ENCODE data around the gene KCNJ5. TPM values are rescaled to one million over a fixed set of nuclear protein-coding genes. Genes with fewer than 3 reads are reported as not detected.

The KCNJ5 gene
- total RNA-seq, 1 experiment from 2014 or later, result 0.11 TPM

DNA sequence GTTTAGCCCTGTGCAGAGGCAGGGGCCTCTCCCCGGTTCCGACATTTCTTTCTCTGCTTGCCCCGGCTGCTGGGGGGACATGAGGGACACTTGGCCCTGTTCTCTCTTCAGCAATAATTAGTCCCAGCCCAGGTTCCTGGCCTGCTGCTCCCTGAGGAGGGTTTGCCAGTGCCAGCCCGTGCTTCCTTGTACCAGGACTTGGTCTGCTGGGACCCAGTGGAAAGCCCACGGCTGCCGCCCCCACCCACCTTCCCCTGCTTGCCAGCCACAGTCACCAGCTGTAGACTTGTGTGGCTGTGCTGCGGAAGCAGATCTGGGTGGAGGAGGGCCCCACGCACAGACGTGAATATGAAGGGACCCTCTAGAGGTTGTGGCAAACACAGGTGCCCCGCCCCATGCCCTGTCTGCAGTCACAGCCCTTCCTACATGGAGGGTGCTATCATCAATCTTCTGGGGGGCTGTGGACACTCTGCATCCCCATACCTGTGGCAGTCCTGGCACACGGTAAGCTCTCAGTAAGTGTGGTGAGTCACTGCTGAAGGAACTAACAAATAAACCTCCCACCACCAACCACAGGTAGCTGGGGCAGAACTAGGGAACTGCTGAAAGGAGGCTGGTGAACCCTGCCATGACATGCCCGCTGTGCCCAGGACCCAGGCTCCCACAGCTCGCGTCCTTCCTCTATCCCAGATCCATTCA, 50.6 kb downstream of the KCNJ5 start:
- H4K8ac ChIP-seq (replicated peaks; ENCODE audit: insufficient read length, low read depth, low read length), result no peak overlapping the region
- H4K5ac ChIP-seq (ENCODE audit: insufficient read length, low read depth, low read length), result no peak overlapping the region
- H3K9ac ChIP-seq (ENCODE audit: extremely low read depth, insufficient read length, low read length), result no peak overlapping the region
- no peaks in the 10 kb centered on the region for H3K23me2 ChIP-seq (ENCODE audit: insufficient read length, low read depth, low read length, poor library complexity, severe bottlenecking)
- H3K79me1 ChIP-seq (ENCODE audit: insufficient read depth, low read depth, low read length, poor library complexity, severe bottlenecking), result no peaks in the 10 kb centered on the region
- no peak overlapping the region for H4K91ac ChIP-seq (ENCODE audit: insufficient read length, low read depth, low read length)
- H3K14ac ChIP-seq (ENCODE audit: insufficient read depth, low read length), result no peak overlapping the region; the same call in 1 of the 2 replicates
- H3K4me1 ChIP-seq (ENCODE audit: insufficient read depth, low read length), result no peaks in the 10 kb centered on the region; the same call in 1 of the 2 replicates
- no peaks in the 10 kb centered on the region for H4K20me1 ChIP-seq (ENCODE audit: control insufficient read depth, insufficient read depth, insufficient read length)
- H3K79me2 ChIP-seq (ENCODE audit: insufficient read depth, low read length), result no peaks in the 10 kb centered on the region
- TF ChIP-seq, protein P1, sequence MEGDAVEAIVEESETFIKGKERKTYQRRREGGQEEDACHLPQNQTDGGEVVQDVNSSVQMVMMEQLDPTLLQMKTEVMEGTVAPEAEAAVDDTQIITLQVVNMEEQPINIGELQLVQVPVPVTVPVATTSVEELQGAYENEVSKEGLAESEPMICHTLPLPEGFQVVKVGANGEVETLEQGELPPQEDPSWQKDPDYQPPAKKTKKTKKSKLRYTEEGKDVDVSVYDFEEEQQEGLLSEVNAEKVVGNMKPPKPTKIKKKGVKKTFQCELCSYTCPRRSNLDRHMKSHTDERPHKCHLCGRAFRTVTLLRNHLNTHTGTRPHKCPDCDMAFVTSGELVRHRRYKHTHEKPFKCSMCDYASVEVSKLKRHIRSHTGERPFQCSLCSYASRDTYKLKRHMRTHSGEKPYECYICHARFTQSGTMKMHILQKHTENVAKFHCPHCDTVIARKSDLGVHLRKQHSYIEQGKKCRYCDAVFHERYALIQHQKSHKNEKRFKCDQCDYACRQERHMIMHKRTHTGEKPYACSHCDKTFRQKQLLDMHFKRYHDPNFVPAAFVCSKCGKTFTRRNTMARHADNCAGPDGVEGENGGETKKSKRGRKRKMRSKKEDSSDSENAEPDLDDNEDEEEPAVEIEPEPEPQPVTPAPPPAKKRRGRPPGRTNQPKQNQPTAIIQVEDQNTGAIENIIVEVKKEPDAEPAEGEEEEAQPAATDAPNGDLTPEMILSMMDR (conservative IDR thresholded peaks at IDR 0.05), result no peak
- H3K4me2 ChIP-seq (ENCODE audit: insufficient read depth, insufficient read length, low read length), result no peak overlapping the region
- H3K9me3 ChIP-seq (ENCODE audit: control insufficient read depth, low read depth, low read length), result no peaks in the 10 kb centered on the region
- H3K27me3 Mint-ChIP-seq (ENCODE audit: low read depth), result peaks cover 35% of the 10 kb centered on the region
- no peak overlapping the region for H3K4ac ChIP-seq (ENCODE audit: low read depth, low read length)
- H3T11ph ChIP-seq (ENCODE audit: low read length), result no peak overlapping the region
- H2BK15ac ChIP-seq (ENCODE audit: low read depth, low read length), result no peak overlapping the region
- H2BK12ac ChIP-seq (ENCODE audit: insufficient read length, low read depth, low read length), result no peak overlapping the region
- H3K27ac ChIP-seq (ENCODE audit: insufficient read length, low read depth, low read length), result no peak overlapping the region
- H2BK5ac ChIP-seq (ENCODE audit: insufficient read length, low read length), result no peak overlapping the region
- no peak overlapping the region for H3K23ac ChIP-seq (ENCODE audit: insufficient read length, low read depth, low read length)
- no peaks in the 10 kb centered on the region; a peak in 1 of 7 replicates for H3K36me3 Mint-ChIP-seq (ENCODE audit: insufficient read depth in 1 of 3, low read depth in 3 of 3)
- H3K18ac ChIP-seq (ENCODE audit: insufficient read length, low read depth, low read length), result no peak overlapping the region
- no peak overlapping the region for H3K4me3 Mint-ChIP-seq
- H3K9me3 Mint-ChIP-seq, result no peaks in the 10 kb centered on the region; a peak in 1 of 5 replicates
- H3K27me3 ChIP-seq (ENCODE audit: insufficient read depth, low read length), result peaks cover 2% of the 10 kb centered on the region; the same call in 1 of the 2 replicates
- H3K56ac ChIP-seq (ENCODE audit: insufficient read length, low read depth, low read length), result no peak overlapping the region
- H2AK5ac ChIP-seq (ENCODE audit: insufficient read length, low read length), result no peak overlapping the region
- no peak overlapping the region for H2AFZ ChIP-seq (ENCODE audit: low read length)
- H3K4me1 Mint-ChIP-seq, result peaks cover 17 to 21% of the 10 kb centered on the region in 2 experiments
- H2BK120ac ChIP-seq (ENCODE audit: low read depth, low read length, poor library complexity, severe bottlenecking), result no peak overlapping the region
- WGBS (ENCODE audit: extremely low coverage, insufficient read length, low lambda C conversion rate), result no CpG with 5 or more reads among the region's 14 CpGs
- H3K27ac Mint-ChIP-seq, result no peak overlapping the region; a peak in 1 of 7 replicates
- DNase-seq, result no peak
- no peak overlapping the region for H2BK20ac ChIP-seq (ENCODE audit: low read depth, low read length, poor library complexity, severe bottlenecking)

Measured in H9 (cell line).